ENCODE results near the gene TMPRSS4. TPM values are rescaled to one million over a fixed set of nuclear protein-coding genes. Genes with fewer than 3 reads are reported as not detected.

The TMPRSS4 gene
- total RNA-seq, 1 experiment from 2014 or later, result not detected

- DNase-seq (ENCODE audit: low read depth), result no peak
Observed at GRCh38 chr11:118105657-118106305, 28.9 kb downstream of the TMPRSS4 start.

GRCh38 chr11:118106789-118107335 lies 30.0 kb downstream of the TMPRSS4 start:
- peak; percentile 2 for DNase-seq (ENCODE audit: low read depth)

GRCh38 chr11:118108513-118108912 lies 31.6 kb downstream of the TMPRSS4 start:
- DNase-seq (ENCODE audit: low read depth), result no peak

GRCh38 chr11:118109231-118109630 lies 32.4 kb downstream of the TMPRSS4 start:
- no peak for DNase-seq (ENCODE audit: low read depth)

GRCh38 chr11:118111019-118111743 lies 34.3 kb downstream of the TMPRSS4 start:
- no peak for DNase-seq (ENCODE audit: low read depth)

- no peak for DNase-seq (ENCODE audit: low read depth)
Observed at GRCh38 chr11:118111744-118112035, 34.8 kb downstream of the TMPRSS4 start.

- DNase-seq (ENCODE audit: low read depth), result no peak
Observed at GRCh38 chr11:118112711-118113430, 36.0 kb downstream of the TMPRSS4 start.

- DNase-seq (ENCODE audit: low read depth), result no peak
Observed at GRCh38 chr11:118114266-118114665, 37.4 kb downstream of the TMPRSS4 start.

GRCh38 chr11:118115048-118115447 lies 38.2 kb downstream of the TMPRSS4 start:
- no peak for DNase-seq (ENCODE audit: low read depth)

GRCh38 chr11:118117790-118118601 lies 41.1 kb downstream of the TMPRSS4 start:
- DNase-seq (ENCODE audit: low read depth), result no peak

GRCh38 chr11:118120793-118121192 lies 43.9 kb downstream of the TMPRSS4 start:
- DNase-seq (ENCODE audit: low read depth), result no peak

GRCh38 chr11:118124929-118125535 lies 48.2 kb downstream of the TMPRSS4 start:
- DNase-seq (ENCODE audit: low read depth), result peak; percentile 20

GRCh38 chr11:118126082-118126838 lies 49.4 kb downstream of the TMPRSS4 start:
- no peak for DNase-seq (ENCODE audit: low read depth)

GRCh38 chr11:118128310-118128709 lies 51.4 kb downstream of the TMPRSS4 start:
- DNase-seq (ENCODE audit: low read depth), result no peak

GRCh38 chr11:118128721-118129470 lies 52.0 kb downstream of the TMPRSS4 start:
- no peak for DNase-seq (ENCODE audit: low read depth)

- no peak for DNase-seq (ENCODE audit: low read depth)
Observed at GRCh38 chr11:118129471-118130172, 52.7 kb downstream of the TMPRSS4 start.

- DNase-seq (ENCODE audit: low read depth), result no peak
Observed at GRCh38 chr11:118132385-118133151, 55.7 kb downstream of the TMPRSS4 start.

GRCh38 chr11:118133816-118134215 lies 56.9 kb downstream of the TMPRSS4 start:
- DNase-seq (ENCODE audit: low read depth), result no peak
